Left lung (tissue), 10 donors: ENCODE measurements around the gene GPR152. TPM values are rescaled to one million over a fixed set of nuclear protein-coding genes. Genes with fewer than 3 reads are reported as not detected.

Source experiments
- ATAC-seq: fragments of 200-7000 bp; cut with Tn5 transposase; one replicate; pipeline ENCODE4 v1.9.1; 2020; ENCODE audit warnings: moderate library complexity
- DNase-seq, 4 donors: peaks; one replicate each; pipeline ENCODE4 v3.0.0-alpha.2; 2013 to 2020
- H3K27ac ChIP-seq, 2 donors: fragments of 200-600 bp; sonication (generic) in 1 of 2; one replicate each; pipeline versions ENCODE4 v1.5.0 to v1.8.0; 2020 to 2021
- H3K27me3 ChIP-seq, 2 donors: fragments of 200-600 bp; sonication (generic) in 1 of 2; one replicate each; pipeline versions ENCODE4 v1.5.0 to v1.8.0; 2020 to 2021
- H3K36me3 ChIP-seq, 2 donors: fragments of 200-600 bp; sonication (generic) in 1 of 2; one replicate each; pipeline versions ENCODE4 v1.5.0 to v1.8.0; 2020 to 2021
- H3K4me1 ChIP-seq, 2 donors: fragments of 200-600 bp; one replicate each; pipeline ENCODE4 v1.8.0; 2021
- H3K4me3 ChIP-seq, 2 donors: fragments of 200-600 bp; sonication (generic) in 1 of 2; one replicate each; pipeline versions ENCODE4 v1.5.0 to v1.8.0; 2020 to 2021; ENCODE audit warnings: mild to moderate bottlenecking in 1 of 2
- H3K9me3 ChIP-seq, 2 donors: fragments of 200-600 bp; sonication (generic) in 1 of 2; one replicate each; pipeline versions ENCODE4 v1.5.0 to v1.8.0; 2020 to 2021
- CTCF ChIP-seq, 2 donors: fragments of 200-600 bp; sonication (generic) in 1 of 2; IDR thresholded peaks; one replicate each; pipeline versions ENCODE4 v1.5.0 to v1.8.0; 2021; ENCODE audit warnings: antibody characterized with exemption in 2 of 2
- intact Hi-C, 2 donors: fragments of 100-400 bp; cut with DNase I; formaldehyde crosslinking; loops; one replicate each; pipeline versions ENCODE4 v1.11.2 to v1.14.2; 2022
- polyA plus RNA-seq, 6 donors: library from polyadenylated mRNA; unstranded; fragments of 120-200 nt; gene quantifications; one replicate each; pipeline ENCODE4 v1.2.1, GENCODE V29; 2013; ENCODE audit not compliant: insufficient read length in 6 of 6
- total RNA-seq, 2 donors: library from RNA; stranded (reverse); fragmentation: NEBNext Ultra II Directional; extraction: Animal tissue kit (Norgen Biotek cat#: 25700); gene quantifications; one replicate each; pipeline ENCODE4 v1.2.1, GENCODE V29; 2021
- donor health status: DM: no; HTN: yes; CAD: no.
- donor health status: DM: no; HTN: no; CAD: no.

GPR152 gene
- total and polyA plus RNA-seq, 8 donors = not detected

GRCh38 chr11:67413266-67413849 is 39.2 kb downstream of the GPR152 start:
- H3K9me3 ChIP-seq = no peaks in the 10 kb centered on the region
- DNase-seq = no peak
- TF ChIP-seq CTCF (IDR thresholded peaks at IDR 0.05) = no peak
- no peak overlapping the region for H3K27ac ChIP-seq
- peaks cover 0 to 50% of the 10 kb centered on the region in 2 donors for H3K27me3 ChIP-seq
- intact Hi-C loops = no loop called here
- peaks cover 12 to 48% of the 10 kb centered on the region in 2 donors for H3K4me1 ChIP-seq
- no peak overlapping the region for H3K4me3 ChIP-seq
- H3K36me3 ChIP-seq = no peaks in the 10 kb centered on the region
- no peak for ATAC-seq

- Histone ChIP-seq H3K4me1 (peaks cover 12 to 54% of the 10 kb centered on the region in 2 donors), H3K9me3 (no peaks in the 10 kb centered on the region), H3K36me3 (no peaks in the 10 kb centered on the region), H3K27me3 (peaks cover 0 to 46% of the 10 kb centered on the region in 2 donors), H3K27ac (no peak overlapping the region), H3K4me3 (no peak overlapping the region)
- ATAC-seq (no peak), DNase-seq (no peak)
- no peak for TF ChIP-seq CTCF (IDR thresholded peaks at IDR 0.05)
- intact Hi-C loops = no loop called here
Measured at GRCh38 chr11:67412495-67413179, 39.9 kb downstream of the GPR152 start.

- Histone ChIP-seq H3K4me1 (peaks cover 8 to 56% of the 10 kb centered on the region in 2 donors), H3K36me3 (no peaks in the 10 kb centered on the region), H3K4me3 (no peak overlapping the region), H3K27me3 (peaks cover 0 to 46% of the 10 kb centered on the region in 2 donors), H3K27ac (no peak overlapping the region), H3K9me3 (no peaks in the 10 kb centered on the region)
- DNase-seq = no peak
- no peak for ATAC-seq
- intact Hi-C loops = no loop called here
- TF ChIP-seq CTCF (IDR thresholded peaks at IDR 0.05) = no peak
Measured at GRCh38 chr11:67411785-67412152, 40.8 kb downstream of the GPR152 start.

- TF ChIP-seq CTCF (IDR thresholded peaks at IDR 0.05) = no peak
- intact Hi-C loops = no loop called here
- H3K27me3 ChIP-seq = peaks cover 0 to 43% of the 10 kb centered on the region in 2 donors
- no peak for DNase-seq
- no peak for ATAC-seq
- no peak overlapping the region for H3K4me3 ChIP-seq
- peaks cover 5 to 55% of the 10 kb centered on the region in 2 donors for H3K4me1 ChIP-seq
- no peak overlapping the region for H3K27ac ChIP-seq
- H3K9me3 ChIP-seq = no peaks in the 10 kb centered on the region
- H3K36me3 ChIP-seq = no peaks in the 10 kb centered on the region
Measured at GRCh38 chr11:67410984-67411784, 41.3 kb downstream of the GPR152 start.

- intact Hi-C loops = no loop called here
- no peak for TF ChIP-seq CTCF (IDR thresholded peaks at IDR 0.05)
- Histone ChIP-seq H3K27me3 (peaks cover 0 to 35% of the 10 kb centered on the region in 2 donors), H3K9me3 (no peaks in the 10 kb centered on the region), H3K4me1 (peaks cover 4 to 55% of the 10 kb centered on the region in 2 donors), H3K27ac (peak overlapping the region in 1 of 2 donors; percentile 53), H3K4me3 (no peak overlapping the region), H3K36me3 (no peaks in the 10 kb centered on the region)
- DNase-seq (no peak), ATAC-seq (no peak)
Measured at GRCh38 chr11:67410369-67410831, 42.1 kb downstream of the GPR152 start.
